ENCODE measurements around the gene HPCAL1.

Gene HPCAL1

DNA sequence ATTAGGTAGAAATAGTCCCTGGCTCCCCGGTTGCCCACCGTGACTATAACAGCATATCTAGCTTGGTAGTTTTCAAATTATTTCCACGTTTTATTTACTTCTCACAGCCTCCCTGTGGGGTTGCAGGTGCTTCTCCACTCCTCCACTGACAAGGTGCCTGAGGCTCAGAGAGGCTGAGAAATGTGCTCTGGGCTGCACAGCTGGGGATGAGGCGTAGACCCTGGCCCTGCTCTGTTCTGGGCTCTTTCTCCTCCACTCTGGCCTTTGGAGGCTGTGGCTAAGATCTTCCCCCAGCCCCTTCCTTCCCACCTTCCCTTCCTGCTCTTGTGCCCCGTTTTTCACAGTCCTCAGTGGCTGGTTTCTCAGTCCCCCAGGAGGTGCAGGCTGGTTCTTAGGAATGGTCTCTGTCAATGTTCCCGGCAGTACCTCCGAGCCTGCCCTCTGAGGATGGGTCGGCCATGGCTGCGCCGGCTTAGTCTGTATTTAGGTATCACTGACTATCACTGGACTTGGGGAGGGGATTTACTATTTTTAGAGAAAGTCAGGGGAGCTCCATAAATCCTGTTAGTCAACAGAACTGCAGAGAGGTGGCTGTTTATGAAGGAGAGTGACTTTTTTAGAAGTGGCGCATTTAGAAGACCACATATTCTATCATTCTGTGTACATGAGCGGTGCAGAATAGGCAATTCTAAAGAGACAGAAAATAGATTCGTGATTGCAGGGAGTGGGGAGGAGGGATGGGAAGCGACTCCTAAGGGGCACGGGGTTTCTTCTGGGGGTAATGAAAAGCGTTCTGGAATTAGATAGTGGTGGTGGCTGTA is 35.0 kb downstream of the HPCAL1 start:
- TF ChIP-seq, protein P1, sequence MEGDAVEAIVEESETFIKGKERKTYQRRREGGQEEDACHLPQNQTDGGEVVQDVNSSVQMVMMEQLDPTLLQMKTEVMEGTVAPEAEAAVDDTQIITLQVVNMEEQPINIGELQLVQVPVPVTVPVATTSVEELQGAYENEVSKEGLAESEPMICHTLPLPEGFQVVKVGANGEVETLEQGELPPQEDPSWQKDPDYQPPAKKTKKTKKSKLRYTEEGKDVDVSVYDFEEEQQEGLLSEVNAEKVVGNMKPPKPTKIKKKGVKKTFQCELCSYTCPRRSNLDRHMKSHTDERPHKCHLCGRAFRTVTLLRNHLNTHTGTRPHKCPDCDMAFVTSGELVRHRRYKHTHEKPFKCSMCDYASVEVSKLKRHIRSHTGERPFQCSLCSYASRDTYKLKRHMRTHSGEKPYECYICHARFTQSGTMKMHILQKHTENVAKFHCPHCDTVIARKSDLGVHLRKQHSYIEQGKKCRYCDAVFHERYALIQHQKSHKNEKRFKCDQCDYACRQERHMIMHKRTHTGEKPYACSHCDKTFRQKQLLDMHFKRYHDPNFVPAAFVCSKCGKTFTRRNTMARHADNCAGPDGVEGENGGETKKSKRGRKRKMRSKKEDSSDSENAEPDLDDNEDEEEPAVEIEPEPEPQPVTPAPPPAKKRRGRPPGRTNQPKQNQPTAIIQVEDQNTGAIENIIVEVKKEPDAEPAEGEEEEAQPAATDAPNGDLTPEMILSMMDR (IDR thresholded peaks at IDR 0.05; ENCODE audit: poor library complexity, severe bottlenecking), result no peak
- no peaks in the 10 kb centered on the region for H3K9me3 ChIP-seq (ENCODE audit: severe bottlenecking)
- peaks cover 3% of the 10 kb centered on the region; the same call in 1 of the 2 replicates for H3K36me3 ChIP-seq (ENCODE audit: low read depth)
- DNase-seq (ENCODE audit: low spot score) (no peak), ATAC-seq (ENCODE audit: low read depth) (no peak)
- H3K27me3 ChIP-seq (ENCODE audit: insufficient read depth, poor library complexity, severe bottlenecking), result no peaks in the 10 kb centered on the region
- H3K4me1 ChIP-seq (ENCODE audit: insufficient read depth, poor library complexity, severe bottlenecking), result peaks cover 12% of the 10 kb centered on the region
- H3K27ac ChIP-seq (ENCODE audit: poor library complexity, severe bottlenecking), result no peak overlapping the region
- H3K4me3 ChIP-seq (ENCODE audit: severe bottlenecking), result no peak overlapping the region

DNA sequence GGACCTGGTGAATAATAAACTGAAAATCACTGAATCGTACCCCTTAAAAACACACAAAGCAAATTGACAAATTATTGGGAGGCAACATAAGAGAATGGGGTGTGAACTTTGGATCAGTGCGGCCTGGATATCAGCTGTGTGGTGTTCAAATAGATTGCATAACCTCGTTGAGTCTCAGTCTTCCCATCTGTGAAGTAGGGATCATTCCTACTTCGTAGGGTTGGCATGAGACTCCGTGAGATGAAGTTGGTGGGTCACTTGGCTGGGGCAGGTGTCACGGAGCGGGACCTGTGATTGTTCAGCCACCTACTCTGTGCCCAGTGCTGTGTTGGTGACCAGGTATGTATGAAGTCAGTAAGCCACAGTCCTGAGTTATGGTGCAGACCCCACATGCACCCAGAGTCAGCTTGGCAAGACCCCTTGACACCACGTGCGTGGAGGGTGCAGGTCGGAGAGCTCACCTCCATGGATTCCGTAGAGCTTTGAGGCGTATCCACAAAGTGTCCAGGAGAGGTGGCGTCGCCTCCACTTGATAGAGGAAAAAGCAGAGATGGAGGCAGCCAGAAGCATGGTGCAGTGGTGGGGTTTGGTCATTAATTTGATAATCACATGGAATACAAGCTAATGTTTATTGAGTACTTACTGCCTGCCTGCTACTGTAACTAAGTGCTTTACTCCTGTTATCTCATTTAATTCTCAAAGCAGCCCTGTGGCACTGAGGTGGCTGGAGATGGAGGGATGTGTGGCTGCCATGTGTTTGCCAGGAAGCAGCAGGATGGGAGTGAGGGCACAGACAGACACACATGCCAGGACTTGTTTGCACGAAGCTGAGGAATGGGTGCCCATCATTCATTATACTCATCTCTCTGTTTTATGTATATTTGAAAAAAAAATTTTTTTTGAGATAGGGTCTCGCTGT is 35.8 kb downstream of the HPCAL1 start:
- Histone ChIP-seq H3K9me3 (ENCODE audit: severe bottlenecking) (no peaks in the 10 kb centered on the region), H3K27me3 (ENCODE audit: insufficient read depth, poor library complexity, severe bottlenecking) (no peaks in the 10 kb centered on the region), H3K4me3 (ENCODE audit: severe bottlenecking) (no peak overlapping the region), H3K27ac (ENCODE audit: poor library complexity, severe bottlenecking) (no peak overlapping the region), H3K36me3 (ENCODE audit: low read depth) (peaks cover 3% of the 10 kb centered on the region; the same call in 1 of the 2 replicates), H3K4me1 (ENCODE audit: insufficient read depth, poor library complexity, severe bottlenecking) (peaks cover 12% of the 10 kb centered on the region)
- DNase-seq (ENCODE audit: low spot score) (no peak), ATAC-seq (ENCODE audit: low read depth) (peak; percentile 35; the same call in 2 of the 3 replicates)
- TF ChIP-seq, protein P1 (IDR thresholded peaks at IDR 0.05; ENCODE audit: poor library complexity, severe bottlenecking), result no peak

DNA sequence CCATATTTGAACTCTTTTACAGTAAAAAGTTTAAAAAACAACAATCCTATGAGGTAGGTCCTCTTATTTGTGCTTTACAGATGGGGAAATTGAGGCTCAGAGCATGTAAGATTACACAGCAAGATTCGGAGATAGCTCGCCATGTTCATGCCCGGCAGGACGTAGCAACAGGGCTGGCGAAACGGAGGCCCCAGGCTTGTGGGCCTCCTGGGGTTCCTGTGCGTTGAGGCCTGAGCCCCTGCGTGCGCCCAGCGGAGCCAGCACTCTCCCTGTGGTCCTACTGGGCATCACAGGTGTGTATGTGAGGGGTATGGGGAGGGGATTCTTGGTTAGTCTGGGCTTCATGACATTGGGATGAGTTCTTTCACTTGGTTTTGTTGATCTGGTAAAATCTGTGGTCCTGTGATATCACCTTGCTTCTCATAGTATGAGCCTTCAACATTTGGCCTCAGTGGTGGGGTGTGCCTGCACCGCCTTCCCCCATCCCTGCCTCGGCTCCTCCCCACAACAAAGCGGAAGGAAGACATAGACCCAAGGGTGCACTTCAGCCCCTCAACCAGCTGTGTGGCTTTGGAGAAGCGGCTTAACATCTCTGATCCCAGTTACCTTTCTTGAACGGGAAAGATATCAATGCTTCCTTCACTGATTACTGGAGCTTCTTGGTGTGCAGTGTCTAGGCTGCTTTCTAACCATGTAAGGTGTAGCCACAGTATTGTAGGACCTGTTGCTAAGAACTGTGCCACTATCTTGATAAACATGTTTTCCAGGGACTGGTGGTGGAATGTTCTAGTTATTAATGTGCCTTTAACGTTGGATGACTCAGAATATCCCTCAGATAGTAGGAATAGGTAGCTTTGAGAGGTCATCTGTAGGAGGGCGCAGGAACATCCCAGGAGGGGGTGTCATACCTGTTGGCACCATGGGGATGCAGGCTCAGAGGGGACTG is 37.2 kb downstream of the HPCAL1 start:
- no peaks in the 10 kb centered on the region for H3K27me3 ChIP-seq (ENCODE audit: insufficient read depth, poor library complexity, severe bottlenecking)
- no peak for DNase-seq (ENCODE audit: low spot score)
- TF ChIP-seq, protein P1 (IDR thresholded peaks at IDR 0.05; ENCODE audit: poor library complexity, severe bottlenecking), result no peak
- H3K27ac ChIP-seq (ENCODE audit: poor library complexity, severe bottlenecking), result no peak overlapping the region
- H3K9me3 ChIP-seq (ENCODE audit: severe bottlenecking), result no peaks in the 10 kb centered on the region
- peak; percentile 39; the same call in 2 of the 3 replicates for ATAC-seq (ENCODE audit: low read depth)
- H3K4me1 ChIP-seq (ENCODE audit: insufficient read depth, poor library complexity, severe bottlenecking), result peaks cover 12% of the 10 kb centered on the region
- H3K4me3 ChIP-seq (ENCODE audit: severe bottlenecking), result no peak overlapping the region
- H3K36me3 ChIP-seq (ENCODE audit: low read depth), result peaks cover 2% of the 10 kb centered on the region; the same call in 1 of the 2 replicates

DNA sequence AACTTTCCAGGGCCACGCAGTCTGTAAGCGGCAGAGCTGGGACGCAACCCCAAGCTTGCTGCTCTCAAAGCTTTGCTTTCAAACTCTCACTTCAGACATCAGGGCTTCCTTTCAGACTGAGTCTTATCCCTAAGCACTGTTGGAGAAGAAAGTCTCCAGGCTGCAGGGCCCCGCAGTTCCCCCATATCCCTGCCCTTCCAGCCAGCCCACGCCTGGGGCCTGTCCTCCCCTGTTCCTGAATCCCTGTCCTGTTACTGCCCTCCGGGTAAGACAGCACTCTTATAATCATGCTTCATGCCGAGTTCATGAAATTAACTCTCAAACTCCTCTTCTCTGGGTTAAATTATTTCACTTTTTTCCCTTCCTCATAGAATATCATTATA is 37.9 kb downstream of the HPCAL1 start:
- no peak; the same call in 2 of the 3 replicates for ATAC-seq (ENCODE audit: low read depth)
- no peaks in the 10 kb centered on the region for H3K36me3 ChIP-seq (ENCODE audit: low read depth)
- no peak overlapping the region for H3K27ac ChIP-seq (ENCODE audit: poor library complexity, severe bottlenecking)
- no peaks in the 10 kb centered on the region for H3K9me3 ChIP-seq (ENCODE audit: severe bottlenecking)
- H3K4me1 ChIP-seq (ENCODE audit: insufficient read depth, poor library complexity, severe bottlenecking), result peaks cover 12% of the 10 kb centered on the region
- no peak for DNase-seq (ENCODE audit: low spot score)
- H3K4me3 ChIP-seq (ENCODE audit: severe bottlenecking), result no peak overlapping the region
- TF ChIP-seq, protein P1 (IDR thresholded peaks at IDR 0.05; ENCODE audit: poor library complexity, severe bottlenecking), result no peak
- no peaks in the 10 kb centered on the region for H3K27me3 ChIP-seq (ENCODE audit: insufficient read depth, poor library complexity, severe bottlenecking)
